KMS-11 (cell line): Measurements from ENCODE around the gene PCCA.

ENCODE experiments used
- H2AFZ ChIP-seq: fragments of 200-600 bp; sonication (generic); 2 replicates; pipeline ENCODE4 v1.6.1; 2016; ENCODE audit warnings: antibody characterized with exemption, mixed run types, low read depth
- H3K27ac ChIP-seq: fragments of 200-600 bp; sonication (generic); 2 replicates; pipeline ENCODE4 v1.6.1; 2016; ENCODE audit warnings: mild to moderate bottlenecking, mixed run types
- H3K27me3 ChIP-seq: fragments of 200-600 bp; sonication (generic); 2 replicates; pipeline ENCODE4 v1.6.1; 2017; ENCODE audit warnings: mild to moderate bottlenecking, low read depth, mixed run types, moderate library complexity; ENCODE audit not compliant: insufficient read depth
- H3K36me3 ChIP-seq: fragments of 200-600 bp; sonication (generic); 2 replicates; pipeline ENCODE4 v1.6.1; 2017; ENCODE audit warnings: mild to moderate bottlenecking, mixed run types; ENCODE audit not compliant: insufficient read depth
- H3K4me1 ChIP-seq: fragments of 200-600 bp; sonication (generic); 2 replicates; pipeline ENCODE4 v1.6.1; 2016; ENCODE audit warnings: mild to moderate bottlenecking, low read depth, mixed run types; ENCODE audit not compliant: poor library complexity, severe bottlenecking
- H3K4me2 ChIP-seq: fragments of 200-600 bp; sonication (generic); 2 replicates; pipeline ENCODE4 v1.7.0; 2016; ENCODE audit warnings: mild to moderate bottlenecking, mixed run types
- H3K4me3 ChIP-seq: fragments of 200-600 bp; sonication (generic); IDR thresholded peaks from 2 replicates; pipeline ENCODE4 v1.6.1; 2017; ENCODE audit warnings: low read depth, low read length, mixed read lengths; ENCODE audit not compliant: insufficient read depth
- H3K79me2 ChIP-seq: fragments of 200-600 bp; sonication (generic); 2 replicates; pipeline ENCODE4 v1.6.1; 2016; ENCODE audit warnings: low read depth, mixed run types; ENCODE audit not compliant: insufficient read depth
- H3K9ac ChIP-seq: fragments of 200-600 bp; sonication (generic); 2 replicates; pipeline ENCODE4 v1.6.1; 2016; ENCODE audit warnings: mild to moderate bottlenecking, mixed run types
- H4K20me1 ChIP-seq: fragments of 200-600 bp; sonication (generic); 2 replicates; pipeline ENCODE4 v1.6.1; 2016; ENCODE audit warnings: mild to moderate bottlenecking, mixed run types; ENCODE audit not compliant: insufficient read depth
- TF ChIP-seq, protein P1 (sequence below): fragments of 200-600 bp; sonication (generic); conservative IDR thresholded peaks from 2 replicates; pipeline ENCODE4 v1.6.1; 2017; ENCODE audit warnings: low read depth, mild to moderate bottlenecking, antibody characterized with exemption, low read length, moderate library complexity, mixed read lengths

PCCA gene

GRCh38 chr13:100045355-100045754 is 43.5 kb upstream of the PCCA start:
- Histone ChIP-seq H2AFZ (no peak overlapping the region), H3K36me3 (no peaks in the 10 kb centered on the region), H4K20me1 (no peaks in the 10 kb centered on the region), H3K27me3 (no peaks in the 10 kb centered on the region), H3K27ac (no peak overlapping the region), H3K4me2 (no peak overlapping the region), H3K4me3 (no peak overlapping the region), H3K79me2 (no peaks in the 10 kb centered on the region), H3K4me1 (no peaks in the 10 kb centered on the region), H3K9ac (no peak overlapping the region)
- TF ChIP-seq, protein P1, sequence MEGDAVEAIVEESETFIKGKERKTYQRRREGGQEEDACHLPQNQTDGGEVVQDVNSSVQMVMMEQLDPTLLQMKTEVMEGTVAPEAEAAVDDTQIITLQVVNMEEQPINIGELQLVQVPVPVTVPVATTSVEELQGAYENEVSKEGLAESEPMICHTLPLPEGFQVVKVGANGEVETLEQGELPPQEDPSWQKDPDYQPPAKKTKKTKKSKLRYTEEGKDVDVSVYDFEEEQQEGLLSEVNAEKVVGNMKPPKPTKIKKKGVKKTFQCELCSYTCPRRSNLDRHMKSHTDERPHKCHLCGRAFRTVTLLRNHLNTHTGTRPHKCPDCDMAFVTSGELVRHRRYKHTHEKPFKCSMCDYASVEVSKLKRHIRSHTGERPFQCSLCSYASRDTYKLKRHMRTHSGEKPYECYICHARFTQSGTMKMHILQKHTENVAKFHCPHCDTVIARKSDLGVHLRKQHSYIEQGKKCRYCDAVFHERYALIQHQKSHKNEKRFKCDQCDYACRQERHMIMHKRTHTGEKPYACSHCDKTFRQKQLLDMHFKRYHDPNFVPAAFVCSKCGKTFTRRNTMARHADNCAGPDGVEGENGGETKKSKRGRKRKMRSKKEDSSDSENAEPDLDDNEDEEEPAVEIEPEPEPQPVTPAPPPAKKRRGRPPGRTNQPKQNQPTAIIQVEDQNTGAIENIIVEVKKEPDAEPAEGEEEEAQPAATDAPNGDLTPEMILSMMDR, result no peak

DNA sequence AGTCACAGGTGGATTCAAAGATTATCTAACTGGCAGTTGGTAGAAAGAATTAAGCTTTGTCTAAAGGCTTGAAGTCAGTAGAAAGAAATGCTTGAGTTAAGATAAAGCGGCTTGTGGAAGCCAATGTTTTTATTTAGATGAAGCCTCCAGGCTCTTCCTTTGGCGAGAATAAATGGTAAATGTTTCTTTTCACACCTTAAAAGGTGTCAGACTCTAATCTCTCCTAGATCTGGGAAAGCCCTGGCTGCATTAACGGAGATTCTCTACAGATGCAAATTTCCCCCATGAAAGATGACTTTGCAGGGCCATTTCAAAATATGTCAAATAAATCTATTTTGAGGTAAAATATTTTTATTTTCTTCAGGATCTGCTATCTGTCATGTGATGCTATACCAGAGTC is 37.8 kb upstream of the PCCA start:
- H2AFZ ChIP-seq, result no peak overlapping the region
- no peaks in the 10 kb centered on the region for H3K36me3 ChIP-seq
- no peak overlapping the region for H3K4me3 ChIP-seq
- no peaks in the 10 kb centered on the region for H4K20me1 ChIP-seq
- H3K27me3 ChIP-seq, result no peaks in the 10 kb centered on the region
- H3K9ac ChIP-seq, result no peak overlapping the region
- no peak overlapping the region for H3K4me2 ChIP-seq
- no peak overlapping the region for H3K27ac ChIP-seq
- H3K4me1 ChIP-seq, result no peaks in the 10 kb centered on the region
- H3K79me2 ChIP-seq, result no peaks in the 10 kb centered on the region
- TF ChIP-seq, protein P1, result no peak

GRCh38 chr13:100059827-100060226 is 29.1 kb upstream of the PCCA start:
- TF ChIP-seq, protein P1, result no peak
- Histone ChIP-seq H4K20me1 (no peaks in the 10 kb centered on the region), H3K4me1 (no peaks in the 10 kb centered on the region)

DNA sequence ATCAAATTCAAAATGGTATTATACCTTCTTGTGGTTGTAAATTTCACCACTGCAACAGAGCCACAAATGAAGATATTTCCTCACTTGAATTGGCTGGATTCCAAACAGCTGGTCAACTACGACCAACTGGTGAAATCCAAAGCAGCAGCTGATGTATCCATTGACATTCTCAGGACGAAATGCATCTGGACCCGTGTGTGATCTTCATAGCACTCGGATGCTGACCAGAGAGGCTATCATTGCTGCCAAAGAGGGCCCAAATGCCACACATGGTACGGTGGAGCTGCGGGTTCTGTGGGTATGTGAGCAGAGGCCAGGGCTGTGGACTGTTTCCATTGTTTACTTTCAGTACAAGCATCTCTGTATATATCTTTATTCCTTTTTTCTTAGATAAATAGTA is 25.6 kb upstream of the PCCA start:
- no peak overlapping the region for H3K9ac ChIP-seq
- TF ChIP-seq, protein P1, result no peak
- H4K20me1 ChIP-seq, result no peaks in the 10 kb centered on the region
- no peaks in the 10 kb centered on the region for H3K4me1 ChIP-seq
- H3K27ac ChIP-seq, result no peak overlapping the region
- H3K79me2 ChIP-seq, result no peaks in the 10 kb centered on the region
- no peak overlapping the region for H3K4me2 ChIP-seq
- H2AFZ ChIP-seq, result no peak overlapping the region
- H3K27me3 ChIP-seq, result no peaks in the 10 kb centered on the region
- H3K4me3 ChIP-seq, result no peak overlapping the region
- H3K36me3 ChIP-seq, result no peaks in the 10 kb centered on the region

More at GRCh38 chr13:100059827-100060226, 29.1 kb upstream of the PCCA start:
- Histone ChIP-seq H3K4me2 (no peak overlapping the region), H2AFZ (no peak overlapping the region), H3K36me3 (no peaks in the 10 kb centered on the region), H3K79me2 (no peaks in the 10 kb centered on the region), H3K27ac (no peak overlapping the region), H3K27me3 (no peaks in the 10 kb centered on the region), H3K9ac (no peak overlapping the region), H3K4me3 (no peak overlapping the region)

- TF ChIP-seq, protein P1, result no peak
- no peaks in the 10 kb centered on the region for H3K79me2 ChIP-seq
- no peaks in the 10 kb centered on the region for H4K20me1 ChIP-seq
- no peak overlapping the region for H3K9ac ChIP-seq
- no peak overlapping the region for H3K27ac ChIP-seq
- H2AFZ ChIP-seq, result no peak overlapping the region
- H3K4me3 ChIP-seq, result no peak overlapping the region
- no peaks in the 10 kb centered on the region for H3K36me3 ChIP-seq
- no peaks in the 10 kb centered on the region for H3K27me3 ChIP-seq
- no peak overlapping the region for H3K4me2 ChIP-seq
- H3K4me1 ChIP-seq, result no peaks in the 10 kb centered on the region
Observed at GRCh38 chr13:100063906-100064305, 25.0 kb upstream of the PCCA start.
